Eye (tissue), 1 donor: ENCODE data around the gene KRT73.

Source experiments
- DNase-seq: peaks from one replicate; pipeline ENCODE4 v3.0.0-alpha.2; 2015

The KRT73 gene

GRCh38 chr12:52617403-52617785 is 965 bp downstream of the KRT73 start:
- no peak for DNase-seq

GRCh38 chr12:52616680-52617402 is 1.5 kb downstream of the KRT73 start:
- no peak for DNase-seq

GRCh38 chr12:52615912-52616311 is 2.4 kb downstream of the KRT73 start:
- no peak for DNase-seq

- DNase-seq, result no peak
These were observed 3.0 kb downstream of the KRT73 start for GRCh38 chr12:52615208-52615868.

GRCh38 chr12:52614381-52615207 is 3.8 kb downstream of the KRT73 start:
- no peak for DNase-seq

- DNase-seq, result no peak
These were observed 4.9 kb downstream of the KRT73 start for GRCh38 chr12:52613384-52614030.

- no peak for DNase-seq
These were observed 5.7 kb downstream of the KRT73 start for GRCh38 chr12:52612431-52613383.

GRCh38 chr12:52611080-52611468 is 7.3 kb downstream of the KRT73 start:
- DNase-seq, result no peak

- DNase-seq, result no peak
These were observed 9.3 kb downstream of the KRT73 start for GRCh38 chr12:52608826-52609630.

- DNase-seq, result no peak
These were observed 10.2 kb downstream of the KRT73 start for GRCh38 chr12:52608161-52608560.

GRCh38 chr12:52607314-52607713 is 11.0 kb downstream of the KRT73 start:
- no peak for DNase-seq

- no peak for DNase-seq
These were observed 11.7 kb downstream of the KRT73 start for GRCh38 chr12:52606581-52607218.

- DNase-seq, result no peak
These were observed 12.3 kb downstream of the KRT73 start for GRCh38 chr12:52606096-52606495.

GRCh38 chr12:52605542-52605941 is 12.8 kb downstream of the KRT73 start:
- DNase-seq, result no peak

GRCh38 chr12:52604859-52605258 is 13.5 kb downstream of the KRT73 start:
- DNase-seq, result no peak

- no peak for DNase-seq
These were observed 15.0 kb downstream of the KRT73 start for GRCh38 chr12:52603314-52603713.

GRCh38 chr12:52602552-52602951 is 15.8 kb downstream of the KRT73 start:
- no peak for DNase-seq

GRCh38 chr12:52601671-52602070 is 16.7 kb downstream of the KRT73 start:
- DNase-seq, result no peak

- DNase-seq, result peak; percentile 13
These were observed 17.3 kb downstream of the KRT73 start, which contains the start of gene KRT72 for GRCh38 chr12:52600941-52601481. Gene KRT72 (minus strand): TSS chr12:52601463. CDS start chr12:52601452, 11 bp downstream.

- DNase-seq, result no peak
These were observed 17.9 kb downstream of the KRT73 start for GRCh38 chr12:52600475-52600874.
